Right renal cortex interstitium (tissue), 3 donors: ENCODE measurements around the gene PMVK. TPM values are rescaled to one million over a fixed set of nuclear protein-coding genes. Genes with fewer than 3 reads are reported as not detected.

Experiments
- DNase-seq, 3 donors: peaks; one replicate each; pipeline ENCODE4 v3.0.0-alpha.2; 2013; ENCODE audit warnings: low read depth in 3 of 3, low spot score in 2 of 3
- polyA plus RNA-seq, 3 donors: library from polyadenylated mRNA; unstranded; fragments of 120-200 nt; gene quantifications; one replicate each; pipeline ENCODE4 v1.2.1, GENCODE V29; 2013; ENCODE audit not compliant: insufficient read length in 3 of 3

The PMVK gene
- polyA plus RNA-seq, 3 donors = 42.2 to 43.6 (median 43.3) TPM

- no peak for DNase-seq
These were observed 52.3 kb downstream of the PMVK start for GRCh38 chr1:154883919-154884868.

- no peak for DNase-seq
These were observed 54.5 kb downstream of the PMVK start for GRCh38 chr1:154881820-154882535.

GRCh38 chr1:154880671-154881070 is 55.8 kb downstream of the PMVK start:
- no peak for DNase-seq

- DNase-seq = no peak
These were observed 57.5 kb downstream of the PMVK start for GRCh38 chr1:154879038-154879421.

- no peak for DNase-seq
These were observed 58.0 kb downstream of the PMVK start for GRCh38 chr1:154878371-154879037.

- DNase-seq = no peak
These were observed 59.0 kb downstream of the PMVK start for GRCh38 chr1:154877370-154877974.

GRCh38 chr1:154876842-154877369 is 59.6 kb downstream of the PMVK start:
- DNase-seq = no peak

Other genes starting within 250 kb of the PMVK start
- gene KCNN3, start 66.4 kb downstream of the PMVK start, polyA plus RNA-seq = 1 to 10 TPM; 2.0 to 2.8 (median 2.4) TPM
- gene PBXIP1, start 19.4 kb upstream of the PMVK start, polyA plus RNA-seq = 10 to 100 TPM; 67.1 to 71.0 (median 67.8) TPM
- gene PYGO2, start 25.1 kb upstream of the PMVK start, polyA plus RNA-seq = 10 to 100 TPM; 41.8 to 46.5 (median 42.6) TPM
- 10 to 100 TPM; 74.7 to 82.3 (median 76.1) TPM for gene SHC1, start 34.0 kb upstream of the PMVK start, polyA plus RNA-seq
- 100 to 1,000 TPM; 102 to 114 (median 104) TPM for gene CKS1B, start 38.0 kb upstream of the PMVK start, polyA plus RNA-seq
- gene FLAD1, start 46.6 kb upstream of the PMVK start, polyA plus RNA-seq = 10 to 100 TPM; 28.1 to 30.7 (median 29.0) TPM
- gene LENEP, start 56.9 kb upstream of the PMVK start, polyA plus RNA-seq = not detected
- gene ZBTB7B, start 66.1 kb upstream of the PMVK start, polyA plus RNA-seq = 10 to 100 TPM in 2 of 3 donors, 1 to 10 TPM in 1; 10.0 to 13.8 (median 11.5) TPM
- gene DCST2, start 97.1 kb upstream of the PMVK start, polyA plus RNA-seq = 1 to 10 TPM in 2 of 3 donors, under 1 TPM in 1; 0.85 to 1.3 (median 1.3) TPM
- gene DCST1, start 97.1 kb upstream of the PMVK start, polyA plus RNA-seq = under 1 TPM; 0.21 to 0.29 (median 0.28) TPM
- gene ADAM15, start 114.6 kb upstream of the PMVK start, polyA plus RNA-seq = 10 to 100 TPM; 36.5 to 37.6 (median 36.8) TPM
- gene EFNA4, start 127.0 kb upstream of the PMVK start, polyA plus RNA-seq = 10 to 100 TPM; 18.0 to 20.3 (median 18.5) TPM
- gene EFNA3, start 142.1 kb upstream of the PMVK start, polyA plus RNA-seq = 1 to 10 TPM; 4.8 to 6.5 (median 6.1) TPM
- gene EFNA1, start 191.2 kb upstream of the PMVK start, polyA plus RNA-seq = 10 to 100 TPM; 68.2 to 78.3 (median 74.4) TPM
- gene SLC50A1, start 199.1 kb upstream of the PMVK start, polyA plus RNA-seq = 10 to 100 TPM; 52.9 to 57.0 (median 55.8) TPM
- 10 to 100 TPM; 26.4 to 36.9 (median 33.0) TPM for gene DPM3, start 203.8 kb upstream of the PMVK start, polyA plus RNA-seq
- 100 to 1,000 TPM; 140 to 153 (median 152) TPM for gene KRTCAP2, start 236.6 kb upstream of the PMVK start, polyA plus RNA-seq
- gene TRIM46, start 237.1 kb upstream of the PMVK start, polyA plus RNA-seq = 1 to 10 TPM; 2.4 to 2.9 (median 2.9) TPM